RWPE1 (cell line): ENCODE data around the gene BEST4.
"Not testable (repeated sequence)": the region's sequence is repeated elsewhere in the genome, so short reads cannot be mapped to it uniquely, and the experiment has no call there.

ENCODE experiments used
- CTCF ChIA-PET: fragments of 350-600 bp; sonication (Branson Sonifier 250); formaldehyde crosslinking; extraction: SDS; loops from one replicate; lab custom pipeline; 2021; lab: Yijun Ruan, JAX
- POLR2A ChIA-PET: fragments of 400-600 bp; formaldehyde crosslinking; extraction: SDS; loops from one replicate; lab custom pipeline; 2020; ENCODE audit warnings: antibody characterized with exemption; ENCODE audit not compliant: low non-redundant PET; lab: Yijun Ruan, JAX
- DNase-seq: peaks from one replicate; pipeline ENCODE4 v3.0.0; 2012; ENCODE audit warnings: low spot score
- H3K27ac ChIP-seq: fragments of 450-650 bp; 2 replicates; pipeline ENCODE4 v1.5.1; 2017
- TF ChIP-seq, protein P1 (sequence below): fragments of 450-650 bp; conservative IDR thresholded peaks from 2 replicates; pipeline ENCODE4 v1.5.1; 2017; ENCODE audit warnings: low read depth, mild to moderate bottlenecking

The BEST4 gene

GRCh38 chr1:44740179-44740617 is 47.8 kb downstream of the BEST4 start:
- POLR2A ChIA-PET, result interaction anchor here (0.6 kb wide), 1 partner anchor 35 kb away, joined by 3 read pairs; no protein-coding TSS in a partner anchor
- peak; percentile 13 for DNase-seq
- TF ChIP-seq, protein P1, sequence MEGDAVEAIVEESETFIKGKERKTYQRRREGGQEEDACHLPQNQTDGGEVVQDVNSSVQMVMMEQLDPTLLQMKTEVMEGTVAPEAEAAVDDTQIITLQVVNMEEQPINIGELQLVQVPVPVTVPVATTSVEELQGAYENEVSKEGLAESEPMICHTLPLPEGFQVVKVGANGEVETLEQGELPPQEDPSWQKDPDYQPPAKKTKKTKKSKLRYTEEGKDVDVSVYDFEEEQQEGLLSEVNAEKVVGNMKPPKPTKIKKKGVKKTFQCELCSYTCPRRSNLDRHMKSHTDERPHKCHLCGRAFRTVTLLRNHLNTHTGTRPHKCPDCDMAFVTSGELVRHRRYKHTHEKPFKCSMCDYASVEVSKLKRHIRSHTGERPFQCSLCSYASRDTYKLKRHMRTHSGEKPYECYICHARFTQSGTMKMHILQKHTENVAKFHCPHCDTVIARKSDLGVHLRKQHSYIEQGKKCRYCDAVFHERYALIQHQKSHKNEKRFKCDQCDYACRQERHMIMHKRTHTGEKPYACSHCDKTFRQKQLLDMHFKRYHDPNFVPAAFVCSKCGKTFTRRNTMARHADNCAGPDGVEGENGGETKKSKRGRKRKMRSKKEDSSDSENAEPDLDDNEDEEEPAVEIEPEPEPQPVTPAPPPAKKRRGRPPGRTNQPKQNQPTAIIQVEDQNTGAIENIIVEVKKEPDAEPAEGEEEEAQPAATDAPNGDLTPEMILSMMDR, result no peak
- CTCF ChIA-PET, result interaction anchor here (0.7 to 1.4 kb wide), 2 partner anchors 11 to 817 kb away, joined by 3 to 4 read pairs; no protein-coding TSS in a partner anchor
- peak overlapping the region; percentile 83 for H3K27ac ChIP-seq

GRCh38 chr1:44739307-44740178 is 48.4 kb downstream of the BEST4 start, which contains the start of gene KIF2C:
TSS of gene KIF2C (plus strand) at chr1:44739837. CDS start at chr1:44739933, 96 bp downstream.
- POLR2A ChIA-PET, result interaction anchor here (0.6 to 0.7 kb wide), 2 partner anchors 20 to 36 kb away, joined by 3 to 4 read pairs; no protein-coding TSS in a partner anchor
- CTCF ChIA-PET, result interaction anchor here (0.7 to 1.4 kb wide), 2 partner anchors 10 to 818 kb away, joined by 3 to 4 read pairs; no protein-coding TSS in a partner anchor
- peak within 1 kb of the TSS; percentile 83 for H3K27ac ChIP-seq
- TF ChIP-seq, protein P1, result no peak
- peak; percentile 97 for DNase-seq

DNA sequence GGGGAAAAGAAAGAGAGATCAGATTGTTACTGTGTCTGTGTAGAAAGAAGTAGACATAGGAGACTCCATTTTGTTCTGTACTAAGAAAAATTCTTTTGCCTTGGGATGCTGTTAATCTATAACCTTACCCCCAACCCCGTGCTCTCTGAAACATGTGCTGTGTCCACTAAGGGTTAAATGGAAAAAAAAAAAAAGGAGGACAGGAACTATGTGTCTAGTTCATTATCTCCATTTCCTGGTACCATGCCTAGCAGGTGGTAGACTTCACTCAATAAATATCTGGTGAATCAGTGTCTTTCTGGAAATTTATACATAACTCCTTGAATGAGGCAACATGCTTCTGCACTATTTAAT is 49.0 kb downstream of the BEST4 start:
- peak overlapping the region; percentile 83 for H3K27ac ChIP-seq
- DNase-seq, CTCF ChIA-PET: not testable (repeated sequence)
- POLR2A ChIA-PET, result interaction anchor here (0.7 kb wide), 1 partner anchor 21 kb away, joined by 4 read pairs; no protein-coding TSS in a partner anchor

DNA sequence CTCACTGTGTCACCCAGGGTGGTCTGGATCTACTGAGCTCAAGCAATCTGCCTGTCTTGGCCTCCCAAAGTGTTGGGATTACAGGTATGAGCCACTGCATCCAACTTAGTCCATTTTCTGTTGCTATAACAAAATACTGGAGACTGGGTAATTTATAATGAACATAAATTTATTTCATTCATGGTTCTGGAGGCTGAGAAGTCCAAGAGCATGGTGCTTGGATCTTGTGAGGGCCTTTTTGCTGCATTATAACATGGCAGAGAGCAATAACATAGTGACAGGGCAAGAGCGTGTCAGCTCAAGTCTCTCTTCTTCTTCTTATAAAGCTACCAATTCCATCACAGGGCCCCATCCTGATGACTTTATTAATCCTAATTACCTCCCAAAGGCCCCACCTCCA is 52.0 kb downstream of the BEST4 start:
- TF ChIP-seq, protein P1, result no peak
- ChIA-PET POLR2A (no interaction called here), CTCF (no interaction called here)
- no peak for DNase-seq
- H3K27ac ChIP-seq, result no peak overlapping the region

GRCh38 chr1:44733784-44734183 is 54.2 kb downstream of the BEST4 start:
- POLR2A ChIA-PET, result no interaction called here
- TF ChIP-seq, protein P1, result no peak
- CTCF ChIA-PET, result interaction anchor here (0.6 kb wide), 1 partner anchor 170 kb away, joined by 4 read pairs; no protein-coding TSS in a partner anchor
- no peak for DNase-seq
- no peak overlapping the region for H3K27ac ChIP-seq
